HepG2 (cell line): ENCODE data around the gene MYO3B. TPM values are rescaled to one million over a fixed set of nuclear protein-coding genes. Genes with fewer than 3 reads are reported as not detected.

ENCODE experiments used
- ATAC-seq: fragments of 200-7000 bp; cut with Tn5 transposase; 3 replicates; pipeline ENCODE4 v1.9.1; 2020; ENCODE audit warnings: mild to moderate bottlenecking, moderate library complexity
- BruUV-seq: library from RNA; stranded (reverse); fragments of 400-500 nt; replicated peaks from 2 replicates; lab custom pipeline; 2021; lab: Mats Ljungman, UMichigan
- CTCF ChIA-PET: fragments of 300-600 bp; formaldehyde crosslinking; extraction: SDS; loops from one replicate; lab custom pipeline; 2021; ENCODE audit warnings: low total read pairs, inconsistent platforms, low intra/inter-chr PET ratio; lab: Yijun Ruan, JAX
- POLR2A ChIA-PET: fragments of 350-600 bp; sonication (Branson Sonifier 250); formaldehyde crosslinking; loops from one replicate; lab custom pipeline; 2020; ENCODE audit warnings: antibody characterized with exemption, inconsistent platforms; lab: Yijun Ruan, JAX
- DNase-seq: peaks from one replicate; pipeline ENCODE4 v3.0.0-alpha.2; 2015; ENCODE audit warnings: low spot score
- FAIRE-seq: peaks from 3 replicates; lab custom pipeline; 2011; peaks lifted over from hg19 to GRCh38; lab: Jason Lieb, UNC
- H2AFZ ChIP-seq: one replicate; pipeline ENCODE4 v1.6.1; 2011; ENCODE audit warnings: low read length, inconsistent platforms
- H3K27ac ChIP-seq: fragments of 300-600 bp; 3 replicates; pipeline ENCODE4 v1.8.0; 2011; ENCODE audit warnings: mixed run types, mild to moderate bottlenecking, mixed read lengths, low read length, inconsistent platforms; ENCODE audit not compliant: insufficient read depth; ENCODE audit errors: extremely low read length
- H3K27me3 ChIP-seq, 2 experiments: fragments of 200-600 bp in 1 of 2; 2 replicates in 1 of 2; 3 replicates in 1 of 2; pipeline versions ENCODE4 v1.6.0 to v1.8.0; 2011; ENCODE audit warnings: low read length in 2 of 2, mild to moderate bottlenecking in 2 of 2, moderate library complexity in 2 of 2, inconsistent platforms in 1 of 2; ENCODE audit not compliant: insufficient read depth in 2 of 2, control insufficient read depth in 1 of 2
- H3K36me3 ChIP-seq, 2 experiments: fragments of 200-600 bp in 1 of 2; replicated peaks in 1 of 2; 2 replicates in 1 of 2; 3 replicates in 1 of 2; pipeline versions ENCODE4 v1.5.1 to v1.8.0; 2011; ENCODE audit warnings: low read length in 2 of 2, inconsistent platforms in 1 of 2; ENCODE audit not compliant: insufficient read depth in 2 of 2, control insufficient read depth in 1 of 2
- H3K4me1 ChIP-seq: 2 replicates; pipeline ENCODE4 v1.5.1; 2012; ENCODE audit warnings: low read length, inconsistent platforms; ENCODE audit not compliant: insufficient read depth
- H3K4me2 ChIP-seq: 2 replicates; pipeline ENCODE4 v1.6.0; 2011; ENCODE audit warnings: low read depth, low read length, inconsistent platforms
- H3K4me3 ChIP-seq, 3 experiments: fragments of 200-600 bp in 1 of 3; sonication (generic), shearing (Covaris generic) in 1 of 3; replicated peaks in 1 of 3; 2 replicates each; pipeline ENCODE4 v1.5.1; 2011 to 2016; ENCODE audit warnings: low read length in 3 of 3, inconsistent platforms in 2 of 3, low read depth in 2 of 3, mild to moderate bottlenecking in 2 of 3, control low read depth in 1 of 3, mixed read lengths in 1 of 3; ENCODE audit not compliant: insufficient read depth in 1 of 3
- H3K79me2 ChIP-seq: one replicate; pipeline ENCODE4 v1.6.1; 2011; ENCODE audit warnings: low read length, inconsistent platforms; ENCODE audit not compliant: insufficient read depth
- H3K9ac ChIP-seq: 2 replicates; pipeline ENCODE4 v1.6.0; 2011; ENCODE audit warnings: mild to moderate bottlenecking, low read depth, low read length, inconsistent platforms; ENCODE audit not compliant: insufficient read depth
- H3K9me3 ChIP-seq: 2 replicates; pipeline ENCODE4 v1.5.1; 2012; ENCODE audit warnings: mild to moderate bottlenecking, low read length
- H4K20me1 ChIP-seq: 2 replicates; pipeline ENCODE4 v1.6.0; 2011; ENCODE audit warnings: inconsistent platforms, mild to moderate bottlenecking, low read length, moderate library complexity; ENCODE audit not compliant: insufficient read depth
- ARID4A ChIP-seq: sonication (generic); formaldehyde crosslinking; IDR thresholded peaks from 2 replicates; pipeline ENCODE4 v1.5.0; 2020; ENCODE audit warnings: mild to moderate bottlenecking, missing genetic modification reagents, borderline replicate concordance
- CENPBD1 ChIP-seq: sonication (generic); formaldehyde crosslinking; IDR thresholded peaks from 2 replicates; pipeline ENCODE4 v1.8.0; 2022; ENCODE audit warnings: missing genetic modification reagents, low read depth, mild to moderate bottlenecking, borderline replicate concordance
- DPF2 ChIP-seq: sonication (generic); formaldehyde crosslinking; IDR thresholded peaks from 2 replicates; pipeline ENCODE4 v1.4.0; 2020; ENCODE audit warnings: mild to moderate bottlenecking, low read depth, missing genetic modification reagents, borderline replicate concordance
- DRAP1 ChIP-seq: IDR thresholded peaks from 2 replicates; pipeline ENCODE4 v1.6.1; 2016; ENCODE audit warnings: missing genetic modification reagents, missing compliant biosample characterization
- E2F1 ChIP-seq: sonication (generic); formaldehyde crosslinking; IDR thresholded peaks from 2 replicates; pipeline ENCODE4 v1.5.0; 2020; ENCODE audit warnings: missing genetic modification reagents
- FOXJ3 ChIP-seq: sonication (generic); formaldehyde crosslinking; IDR thresholded peaks from 2 replicates; pipeline ENCODE4 v1.4.0; 2020; ENCODE audit warnings: missing genetic modification reagents, mild to moderate bottlenecking, borderline replicate concordance
- KLF16 ChIP-seq, 2 experiments: sonication (generic) in 1 of 2; formaldehyde crosslinking in 1 of 2; IDR thresholded peaks; 2 replicates each; pipeline versions ENCODE4 v1.6.1 to v1.8.0; 2016 to 2023; ENCODE audit warnings: missing genetic modification reagents in 2 of 2, missing compliant biosample characterization in 1 of 2
- MAX ChIP-seq: IDR thresholded peaks from 2 replicates; pipeline ENCODE4 v1.6.1; 2012; ENCODE audit warnings: inconsistent platforms
- NFIB ChIP-seq: sonication (generic); formaldehyde crosslinking; IDR thresholded peaks from 2 replicates; pipeline ENCODE4 v1.9.0; 2021; ENCODE audit warnings: missing genetic modification reagents, mild to moderate bottlenecking, borderline replicate concordance
- SCMH1 ChIP-seq: sonication (generic); formaldehyde crosslinking; IDR thresholded peaks from 2 replicates; pipeline ENCODE4 v1.9.0; 2021; ENCODE audit warnings: missing genetic modification reagents, mild to moderate bottlenecking, borderline replicate concordance
- ZC3H4 ChIP-seq: sonication (generic); formaldehyde crosslinking; IDR thresholded peaks from 2 replicates; pipeline ENCODE4 v1.4.0; 2020; ENCODE audit warnings: missing genetic modification reagents, borderline replicate concordance
- ZNF10 ChIP-seq: sonication (generic); formaldehyde crosslinking; IDR thresholded peaks from 2 replicates; pipeline ENCODE4 v1.4.0; 2020; ENCODE audit warnings: mild to moderate bottlenecking, low read depth, missing genetic modification reagents, borderline replicate concordance
- ZNF44 ChIP-seq: sonication (generic); formaldehyde crosslinking; IDR thresholded peaks from 2 replicates; pipeline ENCODE4 v1.5.1; 2020; ENCODE audit warnings: mild to moderate bottlenecking, missing genetic modification reagents
- ZNF547 ChIP-seq: sonication (generic); formaldehyde crosslinking; IDR thresholded peaks from 2 replicates; pipeline ENCODE4 v1.5.1; 2020; ENCODE audit warnings: mild to moderate bottlenecking, missing genetic modification reagents
- ZNF563 ChIP-seq: sonication (generic); formaldehyde crosslinking; IDR thresholded peaks from 2 replicates; pipeline ENCODE4 v1.8.0; 2022; ENCODE audit warnings: mild to moderate bottlenecking, moderate library complexity, missing genetic modification reagents
- ZNF83 ChIP-seq: sonication (generic); formaldehyde crosslinking; IDR thresholded peaks from 2 replicates; pipeline ENCODE4 v1.4.0; 2020; ENCODE audit warnings: missing genetic modification reagents, mild to moderate bottlenecking, borderline replicate concordance
- WGBS: methylation state at CpG from one replicate; pipeline ENCODE4 v1.1.6; 2017; ENCODE audit warnings: low lambda C conversion rate; 5-methylcytosine and 5-hydroxymethylcytosine counted together
- in situ Hi-C: cut with HindIII; loops from 2 replicates; pipeline ENCODE4 v1.10.0; 2017; ENCODE audit warnings: low pct_unique_long_range_greater_than_20kb; ENCODE audit not compliant: extremely low pct_ligation_motif_present
- intact Hi-C: fragments of 100-400 bp; cut with micrococcal nuclease; formaldehyde crosslinking; loops from one replicate; pipeline ENCODE4 v1.10.0; 2022; ENCODE audit not compliant: unreplicated experiment
- polyA plus RNA-seq, 8 experiments: library from polyadenylated mRNA; depleted of rRNA in 3 of 8; stranded (reverse) in 7 of 8; unstranded in 1 of 8; fragments of >200 nt; fragmentation: Illumina TruSeq in 4 of 8; extraction: Trizol in 4 of 8; gene quantifications; 2 replicates each; pipeline versions ENCODE4 v1.2.1 to v1.2.3, GENCODE V29; 2011 to 2016; ENCODE audit warnings: low read depth in 4 of 8, missing spikeins in 1 of 8, mixed read lengths in 1 of 8; ENCODE audit not compliant: insufficient read depth in 1 of 8
- total RNA-seq, 5 experiments: library from RNA; depleted of rRNA; stranded (reverse); fragments of >200 nt; fragmentation: Illumina TruSeq; extraction: Trizol; gene quantifications; 2 replicates each; pipeline ENCODE4 v1.2.3, GENCODE V29; 2016; ENCODE audit warnings: low read depth in 1 of 5

Gene MYO3B
- total and polyA plus RNA-seq, 2 of the 13 experiments (the other 11 are each of a cell fraction or from before 2014, with no cell fraction given), result 0.01 TPM; not detected in 1

GRCh38 chr2:170505631-170506275 lies 327.8 kb downstream of the MYO3B start:
- no peak for FAIRE-seq
- WGBS, result 48% methylated on average over 6 of the region's 6 CpGs
- TF ChIP-seq FOXJ3 (CRISPR knock-in tag), result no peak
- no peak for TF ChIP-seq NFIB
- 0 out of 2 replicates have a peak, but pooled peaks have one; percentile 44 for TF ChIP-seq ZNF547 (CRISPR knock-in tag)
- TF ChIP-seq ZNF563 (CRISPR knock-in tag), result no peak
- TF ChIP-seq E2F1 (CRISPR knock-in tag), result no peak
- TF ChIP-seq ZC3H4 (CRISPR knock-in tag), result no peak
- TF ChIP-seq DRAP1, result no peak
- TF ChIP-seq ZNF10 (CRISPR knock-in tag), result no peak
- TF ChIP-seq CENPBD1 (CRISPR knock-in tag), result no peak
- no peak for TF ChIP-seq KLF16 (CRISPR knock-in tag; IDR thresholded peaks at IDR 0.05)
- no peak for TF ChIP-seq SCMH1
- TF ChIP-seq ZNF44 (CRISPR knock-in tag), result 0 out of 2 replicates have a peak, but pooled peaks have one; percentile 25
- TF ChIP-seq ARID4A (CRISPR knock-in tag), result no peak
- TF ChIP-seq DPF2 (CRISPR knock-in tag), result no peak
- no peak for TF ChIP-seq MAX
- no peak for TF ChIP-seq ZNF83 (CRISPR knock-in tag)
- intact Hi-C loops (no loop called here), in situ Hi-C loops (no loop called here)
- no peak for DNase-seq
- Histone ChIP-seq H3K9ac (no peak overlapping the region), H3K9me3 (no peaks in the 10 kb centered on the region), H3K27ac (no peak overlapping the region), H3K79me2 (no peaks in the 10 kb centered on the region), H4K20me1 (no peaks in the 10 kb centered on the region), H2AFZ (no peak overlapping the region), H3K4me3 (no peak overlapping the region), H3K27me3 (peaks cover 0 to 49% of the 10 kb centered on the region in 2 experiments; a peak in 3 of 5 replicates), H3K4me1 (peaks cover 40% of the 10 kb centered on the region), H3K36me3 (no peaks in the 10 kb centered on the region), H3K4me2 (no peak overlapping the region)
- BruUV-seq, result no TSS peak
- ATAC-seq, result peak; percentile 49; the same call in 1 of the 3 replicates
- CTCF ChIA-PET, result no interaction called here
- POLR2A ChIA-PET, result no interaction called here
